ENCODE results near the gene GRIN2A.

DNA sequence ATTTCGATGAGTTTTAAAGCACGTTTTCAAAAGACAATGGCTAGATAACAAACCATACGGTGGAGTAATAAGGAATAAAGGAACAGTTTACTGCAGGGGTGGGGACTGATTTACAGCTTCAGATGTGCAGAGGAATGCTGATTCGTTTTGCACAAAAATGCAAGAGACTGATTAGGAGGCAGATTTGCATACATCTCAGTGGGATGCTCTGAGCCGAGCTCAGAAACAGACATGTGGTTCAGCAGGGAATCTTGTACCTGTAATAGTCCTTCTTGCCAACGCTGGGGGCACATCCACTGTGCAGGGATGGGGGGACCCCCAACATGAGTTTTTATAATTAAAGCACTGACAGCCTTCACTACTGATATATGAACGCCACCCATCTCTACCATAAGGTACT, 308.0 kb downstream of the GRIN2A start:
- TF ChIP-seq, protein P1, sequence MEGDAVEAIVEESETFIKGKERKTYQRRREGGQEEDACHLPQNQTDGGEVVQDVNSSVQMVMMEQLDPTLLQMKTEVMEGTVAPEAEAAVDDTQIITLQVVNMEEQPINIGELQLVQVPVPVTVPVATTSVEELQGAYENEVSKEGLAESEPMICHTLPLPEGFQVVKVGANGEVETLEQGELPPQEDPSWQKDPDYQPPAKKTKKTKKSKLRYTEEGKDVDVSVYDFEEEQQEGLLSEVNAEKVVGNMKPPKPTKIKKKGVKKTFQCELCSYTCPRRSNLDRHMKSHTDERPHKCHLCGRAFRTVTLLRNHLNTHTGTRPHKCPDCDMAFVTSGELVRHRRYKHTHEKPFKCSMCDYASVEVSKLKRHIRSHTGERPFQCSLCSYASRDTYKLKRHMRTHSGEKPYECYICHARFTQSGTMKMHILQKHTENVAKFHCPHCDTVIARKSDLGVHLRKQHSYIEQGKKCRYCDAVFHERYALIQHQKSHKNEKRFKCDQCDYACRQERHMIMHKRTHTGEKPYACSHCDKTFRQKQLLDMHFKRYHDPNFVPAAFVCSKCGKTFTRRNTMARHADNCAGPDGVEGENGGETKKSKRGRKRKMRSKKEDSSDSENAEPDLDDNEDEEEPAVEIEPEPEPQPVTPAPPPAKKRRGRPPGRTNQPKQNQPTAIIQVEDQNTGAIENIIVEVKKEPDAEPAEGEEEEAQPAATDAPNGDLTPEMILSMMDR (IDR thresholded peaks at IDR 0.05): no peak
- TF ChIP-seq POLR2A (IDR thresholded peaks at IDR 0.05): no peak

Measured in Peyer's patch (tissue), 4 donors.